GM21423 (cell line): ENCODE results near the gene IL1A.

Source experiments
- ATAC-seq: cut with Tn5 transposase; IDR thresholded peaks from one replicate; pipeline ENCODE4 v1.9.1; 2021; ENCODE audit warnings: mild to moderate bottlenecking, moderate library complexity; ENCODE audit not compliant: unreplicated experiment

The IL1A gene

GRCh38 chr2:112728029-112728362 is 56.3 kb downstream of the IL1A start:
- ATAC-seq, result no peak

GRCh38 chr2:112727276-112728028 is 56.8 kb downstream of the IL1A start:
- no peak for ATAC-seq

- peak; percentile 75 for ATAC-seq
These were observed 57.7 kb downstream of the IL1A start for GRCh38 chr2:112726487-112727190.

GRCh38 chr2:112725545-112726457 is 58.5 kb downstream of the IL1A start:
- peak; percentile 39 for ATAC-seq

- no peak for ATAC-seq
These were observed 59.4 kb downstream of the IL1A start for GRCh38 chr2:112724591-112725525.

GRCh38 chr2:112723995-112724394 is 60.3 kb downstream of the IL1A start:
- no peak for ATAC-seq
